Thyroid gland (tissue), 4 donors: ENCODE data around the gene HLCS. TPM values are rescaled to one million over a fixed set of nuclear protein-coding genes. Genes with fewer than 3 reads are reported as not detected.

ENCODE experiments used
- DNase-seq, 2 donors: peaks; one replicate each; pipeline ENCODE4 v3.0.0-alpha.2; 2019
- H3K27ac ChIP-seq, 3 donors: fragments of 200-600 bp; sonication (generic); 1 replicate in 2 of 3; 2 replicates in 1 of 3; pipeline ENCODE4 v1.5.1; 2016 to 2019; ENCODE audit warnings: mild to moderate bottlenecking in 1 of 3, moderate library complexity in 1 of 3
- H3K27me3 ChIP-seq: fragments of 200-600 bp; sonication (generic); one replicate; pipeline ENCODE4 v1.5.1; 2019
- H3K36me3 ChIP-seq, 2 donors: fragments of 200-600 bp; sonication (generic); one replicate each; pipeline ENCODE4 v1.5.1; 2016 to 2019
- H3K4me1 ChIP-seq, 2 donors: fragments of 200-600 bp; sonication (generic); one replicate each; pipeline ENCODE4 v1.5.1; 2017 to 2019
- H3K4me3 ChIP-seq, 3 donors: fragments of 200-600 bp; sonication (generic); replicated peaks in 1 of 3; 1 replicate in 2 of 3; 2 replicates in 1 of 3; pipeline ENCODE4 v1.5.1; 2016; ENCODE audit warnings: mild to moderate bottlenecking in 1 of 3
- H3K9me3 ChIP-seq: fragments of 200-600 bp; sonication (generic); one replicate; pipeline ENCODE4 v1.5.1; 2017
- CTCF ChIP-seq, 6 experiments: fragments of 200-600 bp in 3 of 6; fragments of 450-650 bp in 3 of 6; sonication (generic) in 3 of 6; IDR thresholded peaks; one replicate each; pipeline ENCODE4 v1.5.1; 2016 to 2019; ENCODE audit warnings: antibody characterized with exemption in 6 of 6, mild to moderate bottlenecking in 2 of 6, inconsistent platforms in 1 of 6, moderate library complexity in 1 of 6
- POLR2A ChIP-seq, 2 donors: fragments of 450-650 bp; IDR thresholded peaks; one replicate each; pipeline ENCODE4 v1.6.1; 2017; ENCODE audit warnings: antibody characterized with exemption in 2 of 2, mild to moderate bottlenecking in 2 of 2, moderate library complexity in 1 of 2
- WGBS, 2 donors: methylation state at CpG; one replicate each; pipeline ENCODE4 v1.1.5; 2017; 5-methylcytosine and 5-hydroxymethylcytosine counted together
- intact Hi-C: fragments of 100-400 bp; cut with DNase I; formaldehyde crosslinking; loops from one replicate; pipeline ENCODE4 v1.15.1; 2023
- total RNA-seq, 4 donors: library from RNA; depleted of rRNA; stranded (reverse); fragments of >200 nt; gene quantifications; one replicate each; pipeline ENCODE4 v1.2.3, GENCODE V29; 2016

The HLCS gene
- total RNA-seq, 4 donors from 2014 or later = 34.2 to 70.7 (median 43.4) TPM

- Histone ChIP-seq H3K36me3 (no peaks in the 10 kb centered on the region), H3K9me3 (no peaks in the 10 kb centered on the region), H3K4me1 (peaks cover 9 to 20% of the 10 kb centered on the region in 2 donors), H3K27ac (no peak overlapping the region), H3K4me3 (no peak overlapping the region), H3K27me3 (no peaks in the 10 kb centered on the region)
- 94 to 97% methylated on average over 4 of the region's 4 CpGs for WGBS, 2 donors
- intact Hi-C loops = no loop called here
- TF ChIP-seq POLR2A (IDR thresholded peaks at IDR 0.05) (no peak), CTCF (IDR thresholded peaks at IDR 0.05) (no peak)
- DNase-seq = no peak
Measured at GRCh38 chr21:36863260-36863659, 103.2 kb downstream of the HLCS start.

- Histone ChIP-seq H3K27ac (no peak overlapping the region), H3K4me3 (no peak overlapping the region), H3K27me3 (no peaks in the 10 kb centered on the region), H3K4me1 (peaks cover 9 to 16% of the 10 kb centered on the region in 2 donors), H3K9me3 (no peaks in the 10 kb centered on the region), H3K36me3 (no peaks in the 10 kb centered on the region)
- TF ChIP-seq CTCF (IDR thresholded peaks at IDR 0.05) = no peak
- TF ChIP-seq POLR2A (IDR thresholded peaks at IDR 0.05) = no peak
- intact Hi-C loops = no loop called here
- WGBS, 2 donors = 92 to 93% methylated on average over 4 of the region's 4 CpGs
- DNase-seq = no peak
Measured at GRCh38 chr21:36861595-36862323, 104.7 kb downstream of the HLCS start.

GRCh38 chr21:36860736-36861594 lies 105.5 kb downstream of the HLCS start:
- DNase-seq = no peak
- peaks cover 9 to 11% of the 10 kb centered on the region in 2 donors for H3K4me1 ChIP-seq
- no peak overlapping the region for H3K4me3 ChIP-seq
- intact Hi-C loops = no loop called here
- TF ChIP-seq CTCF (IDR thresholded peaks at IDR 0.05) = no peak
- no peak for TF ChIP-seq POLR2A (IDR thresholded peaks at IDR 0.05)
- 77 to 80% methylated on average over 8 of the region's 8 CpGs for WGBS, 2 donors
- no peaks in the 10 kb centered on the region for H3K9me3 ChIP-seq
- H3K36me3 ChIP-seq = no peaks in the 10 kb centered on the region
- H3K27me3 ChIP-seq = no peaks in the 10 kb centered on the region
- H3K27ac ChIP-seq = no peak overlapping the region

DNA sequence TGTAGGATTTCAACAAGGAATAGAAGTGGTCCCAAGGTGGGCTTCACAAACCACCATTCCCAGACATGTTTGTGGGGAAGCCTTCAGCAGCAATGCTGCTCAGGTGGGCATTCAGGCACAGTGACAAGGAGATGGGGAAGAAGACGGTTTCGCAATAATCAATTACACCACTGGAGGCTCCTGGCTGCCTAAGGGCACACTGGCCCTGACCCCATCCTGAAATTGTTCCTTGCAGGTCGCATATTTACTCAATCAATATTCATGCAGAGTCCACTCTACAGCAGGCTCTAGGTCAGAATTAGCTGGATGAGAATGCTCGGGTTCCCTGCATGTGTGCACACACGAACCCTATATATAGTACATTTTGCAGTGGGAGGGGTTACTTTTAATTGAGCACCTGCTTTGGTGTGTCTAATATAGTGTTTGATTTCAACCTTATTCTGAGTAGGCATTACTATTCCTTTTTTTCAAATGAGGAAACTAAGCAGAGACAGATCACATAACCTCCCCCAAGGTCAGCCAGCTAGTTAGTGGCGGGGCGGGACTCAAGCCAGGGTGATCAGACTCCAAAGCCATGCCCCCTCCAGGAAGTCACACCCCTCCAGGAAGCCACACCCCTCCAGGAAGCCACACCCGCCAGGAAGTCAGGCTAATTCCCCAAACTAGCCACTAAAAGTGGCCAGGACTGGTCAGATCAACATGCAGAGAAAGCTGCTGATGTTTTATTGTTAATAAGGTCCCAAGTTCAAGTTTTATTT lies 106.5 kb downstream of the HLCS start:
- peak; percentile 27 to 35 for DNase-seq
- Histone ChIP-seq H3K4me1 (peaks cover 1 to 4% of the 10 kb centered on the region in 2 donors), H3K27me3 (no peaks in the 10 kb centered on the region), H3K9me3 (no peaks in the 10 kb centered on the region), H3K4me3 (no peak overlapping the region), H3K36me3 (no peaks in the 10 kb centered on the region), H3K27ac (no peak overlapping the region)
- WGBS, 2 donors = 80 to 83% methylated on average over 8 of the region's 8 CpGs
- intact Hi-C loops = no loop called here
- TF ChIP-seq POLR2A (IDR thresholded peaks at IDR 0.05) = no peak
- TF ChIP-seq CTCF (IDR thresholded peaks at IDR 0.05) = no peak
